ENCODE data around the gene FOXN1.

Gene FOXN1

DNA sequence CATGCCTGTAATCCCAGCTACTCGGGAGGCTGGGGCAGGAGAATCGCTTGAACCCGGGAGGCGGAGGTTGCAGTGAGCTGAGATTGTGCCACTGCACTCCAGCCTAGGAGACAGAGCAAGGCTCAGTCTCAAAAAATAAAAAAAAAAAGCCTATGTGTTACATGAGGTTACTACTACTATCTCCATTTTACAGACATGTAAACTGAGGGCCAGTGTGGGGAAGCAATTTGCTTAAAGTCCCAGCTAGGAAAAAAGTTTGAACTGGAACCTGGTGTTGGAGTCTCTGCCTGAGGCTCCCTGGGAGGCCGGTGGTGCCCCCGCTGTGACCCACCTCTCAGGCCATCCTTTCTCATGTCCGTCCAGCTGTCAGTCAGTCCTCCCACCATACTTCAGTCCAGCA, 28.2 kb upstream of the FOXN1 start:
- DNase-seq (ENCODE audit: low read depth): no peak

DNA sequence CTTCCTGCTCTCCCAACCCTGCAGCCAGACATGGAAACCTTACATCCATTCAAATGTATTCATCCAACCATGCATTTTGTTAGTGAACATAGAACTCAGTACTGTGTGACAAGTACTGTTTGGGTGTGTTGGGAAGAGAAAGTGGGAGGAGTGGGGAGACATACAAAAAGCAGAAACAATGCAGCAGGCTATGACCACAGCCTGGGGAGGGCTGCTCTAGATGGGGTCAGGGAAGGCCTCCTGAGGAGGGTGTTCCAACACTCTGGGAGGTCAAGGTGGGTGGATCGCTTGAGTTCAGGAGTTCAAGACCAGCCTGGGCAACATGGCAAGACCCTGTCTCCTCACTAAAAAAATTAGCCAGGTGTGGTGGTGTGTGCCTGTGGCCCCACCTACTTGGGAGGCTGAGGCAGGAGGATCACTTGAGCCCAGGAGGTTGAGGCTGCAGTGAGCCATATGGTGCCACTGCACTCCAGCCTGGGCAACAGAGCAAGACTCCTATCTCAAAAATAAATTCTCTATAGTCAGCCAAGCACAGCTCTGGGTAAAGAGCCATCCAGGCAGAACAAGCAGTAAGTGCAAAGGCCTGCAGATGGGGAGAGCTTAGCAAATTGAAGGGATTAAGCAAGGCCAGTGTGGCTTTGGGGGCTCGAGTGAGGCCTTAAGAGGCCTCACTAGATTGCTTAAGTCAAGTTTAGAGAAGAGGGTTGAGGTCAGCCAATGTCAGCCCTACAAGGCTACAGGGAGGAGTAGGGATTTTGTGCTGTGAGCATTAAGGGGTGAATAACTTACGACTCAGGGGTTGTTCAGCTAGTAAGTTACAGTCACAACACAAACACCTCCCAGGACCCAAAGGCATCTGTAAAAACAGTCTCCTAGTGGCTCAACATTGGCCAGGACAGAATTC, 27.2 kb upstream of the FOXN1 start:
- DNase-seq (ENCODE audit: low read depth): no peak

DNA sequence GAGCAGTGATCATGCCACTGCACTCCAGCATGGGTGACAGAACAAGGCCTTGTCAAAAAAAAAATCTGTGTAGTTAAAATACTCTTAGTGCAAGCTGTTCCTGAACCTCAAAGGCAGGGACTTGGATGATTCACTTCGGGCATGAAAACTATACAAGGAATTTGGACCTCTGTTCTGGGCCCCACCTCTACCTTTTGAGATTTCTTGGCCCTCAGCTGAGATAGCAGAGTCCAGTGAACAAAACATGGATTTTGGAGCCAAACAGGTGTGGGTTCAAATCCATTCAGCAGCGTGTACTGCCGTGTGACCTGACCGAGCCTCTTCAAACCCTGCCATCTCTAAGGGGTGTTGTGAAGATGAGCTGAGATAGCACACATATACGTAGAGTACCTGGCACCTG, 25.9 kb upstream of the FOXN1 start:
- no peak for DNase-seq (ENCODE audit: low read depth)

DNA sequence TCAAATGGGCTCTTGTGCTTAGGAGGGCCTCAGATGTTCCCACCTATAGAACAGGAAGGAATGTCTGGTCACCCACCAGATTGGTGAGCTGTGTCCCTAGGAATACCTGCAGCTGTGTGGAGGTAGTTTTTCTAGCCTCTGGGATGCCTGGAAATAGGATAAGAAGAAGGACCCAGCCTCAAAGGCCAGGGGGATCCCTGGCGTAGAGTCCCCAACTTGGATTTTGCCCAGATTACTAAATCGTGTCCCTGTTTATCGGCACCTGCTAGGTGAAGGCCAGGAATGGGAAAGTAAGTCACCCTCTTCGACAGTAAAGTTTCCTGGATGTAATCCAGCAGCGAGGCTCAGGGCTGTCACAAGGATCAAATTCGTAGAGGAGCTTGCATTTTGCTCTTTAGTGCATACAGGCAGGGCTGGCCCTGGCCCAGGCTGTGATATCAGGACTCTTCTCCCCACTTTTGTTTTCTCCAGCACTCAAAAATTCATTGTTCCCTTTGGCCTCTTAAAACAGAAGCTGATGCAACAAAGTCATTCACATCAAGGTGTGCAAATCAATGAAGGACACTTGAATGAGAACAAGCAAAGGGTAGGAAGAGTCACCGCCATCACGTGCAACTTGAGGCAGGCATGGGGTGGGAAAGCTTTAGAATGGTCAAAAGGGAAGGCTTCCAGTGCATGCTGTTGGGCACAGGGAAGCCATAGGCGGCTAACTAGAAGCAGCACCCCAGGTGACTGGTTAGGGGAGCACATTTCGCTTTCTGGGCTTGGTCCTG, 25.2 kb upstream of the FOXN1 start:
- no peak for DNase-seq (ENCODE audit: low read depth)

DNA sequence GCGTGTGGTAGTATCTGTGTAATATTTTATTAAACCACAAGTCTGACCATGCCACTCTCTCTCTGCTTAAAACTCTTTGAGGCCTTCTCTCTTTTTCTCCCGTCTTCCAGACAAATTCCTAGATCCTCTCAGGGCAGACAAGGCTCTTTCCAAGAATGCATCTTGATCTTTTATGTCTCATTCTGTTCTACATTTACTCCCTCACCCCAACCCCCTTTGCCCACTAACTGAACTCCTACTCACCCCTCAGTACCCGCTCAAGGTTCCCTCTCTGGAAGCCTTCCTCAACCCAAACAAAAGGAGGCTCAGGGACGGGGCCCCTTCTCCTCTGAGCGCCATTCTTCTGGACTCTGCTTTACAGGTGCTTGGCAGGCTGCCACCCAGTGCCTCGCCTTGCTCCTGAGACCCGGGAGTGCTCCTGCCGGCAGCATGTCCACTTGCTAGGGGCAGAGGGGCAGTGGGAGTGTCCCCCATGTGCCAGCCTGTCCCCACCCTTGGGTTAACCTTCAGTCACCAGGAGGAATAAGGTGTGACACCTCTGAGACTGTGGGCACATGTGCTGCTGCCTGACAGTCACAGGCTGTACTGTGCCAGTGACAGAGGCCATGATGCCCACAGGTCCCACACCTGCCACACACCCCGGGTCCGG, 23.5 kb upstream of the FOXN1 start:
- DNase-seq (ENCODE audit: low read depth): no peak

DNA sequence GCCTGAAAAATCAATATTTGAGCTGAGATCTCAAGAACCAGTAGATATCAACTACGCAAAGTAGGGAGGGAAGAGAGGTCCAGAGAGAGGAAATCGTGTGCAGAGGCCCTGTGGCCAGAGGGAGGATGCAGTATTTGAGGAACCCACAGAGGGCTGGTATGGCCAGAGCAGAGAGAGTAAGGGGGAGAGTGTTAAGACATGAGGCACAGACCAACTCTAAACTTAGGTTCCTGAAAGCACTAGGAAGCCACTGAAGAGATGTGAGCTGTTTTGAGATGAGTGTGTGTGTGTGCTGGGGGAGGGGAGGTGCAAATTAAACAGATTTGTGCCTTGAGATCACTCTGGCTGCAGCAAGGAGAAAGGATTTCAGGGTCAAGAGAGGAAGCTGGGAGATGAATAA, 21.9 kb upstream of the FOXN1 start:
- DNase-seq (ENCODE audit: low read depth): no peak

DNA sequence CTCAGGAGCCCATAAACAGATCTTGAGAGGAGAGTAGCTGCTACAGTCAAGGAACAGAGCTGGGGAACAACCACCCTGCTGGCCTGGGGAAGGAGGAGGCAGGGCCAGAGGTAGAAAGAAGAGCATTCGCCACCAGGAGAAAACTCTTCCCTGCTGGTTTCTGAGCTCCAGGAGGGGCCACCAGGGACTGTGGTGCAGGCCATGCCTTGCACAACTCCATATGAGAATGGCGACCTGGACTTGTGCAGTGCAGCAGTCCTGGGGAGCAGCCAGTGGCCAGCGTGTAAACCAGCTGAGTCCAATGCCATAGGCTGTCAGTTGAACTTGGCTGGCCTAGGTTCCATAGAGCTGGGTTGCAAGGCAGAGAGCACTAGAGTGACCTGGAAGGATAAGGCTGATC, 21.1 kb upstream of the FOXN1 start:
- no peak for DNase-seq (ENCODE audit: low read depth)

DNA sequence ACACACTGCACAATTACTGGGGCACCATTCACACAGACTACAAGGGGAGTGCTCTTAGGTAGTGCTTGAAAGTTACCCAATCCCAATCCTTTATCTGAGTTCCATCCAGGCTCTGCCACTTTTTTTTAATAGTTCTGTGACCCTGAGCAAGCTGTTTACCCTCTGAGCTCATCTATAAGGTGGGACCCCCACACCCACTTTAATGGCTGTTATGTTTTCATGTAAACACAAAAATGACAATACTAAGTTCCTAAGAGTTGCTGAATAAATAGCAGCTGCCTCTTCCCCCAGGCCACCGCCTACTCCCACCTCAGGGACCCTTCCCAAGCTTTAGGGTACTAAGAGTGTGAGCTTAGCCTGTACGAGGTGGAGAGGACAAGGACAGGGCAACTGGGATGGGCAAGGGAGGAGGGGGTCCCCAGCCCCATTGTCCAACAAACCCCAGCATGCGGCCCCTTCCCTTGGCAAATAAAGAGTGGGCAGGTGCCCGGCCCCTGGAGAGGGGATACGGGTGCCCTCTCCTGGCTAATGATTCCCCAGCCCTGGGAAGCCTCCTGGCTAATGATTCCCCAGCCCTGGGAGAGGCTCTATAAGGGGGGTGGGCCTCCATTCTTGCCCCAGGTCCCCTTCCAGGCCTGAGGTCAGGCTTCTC, 18.1 kb upstream of the FOXN1 start:
- no peak for DNase-seq (ENCODE audit: low read depth)

DNA sequence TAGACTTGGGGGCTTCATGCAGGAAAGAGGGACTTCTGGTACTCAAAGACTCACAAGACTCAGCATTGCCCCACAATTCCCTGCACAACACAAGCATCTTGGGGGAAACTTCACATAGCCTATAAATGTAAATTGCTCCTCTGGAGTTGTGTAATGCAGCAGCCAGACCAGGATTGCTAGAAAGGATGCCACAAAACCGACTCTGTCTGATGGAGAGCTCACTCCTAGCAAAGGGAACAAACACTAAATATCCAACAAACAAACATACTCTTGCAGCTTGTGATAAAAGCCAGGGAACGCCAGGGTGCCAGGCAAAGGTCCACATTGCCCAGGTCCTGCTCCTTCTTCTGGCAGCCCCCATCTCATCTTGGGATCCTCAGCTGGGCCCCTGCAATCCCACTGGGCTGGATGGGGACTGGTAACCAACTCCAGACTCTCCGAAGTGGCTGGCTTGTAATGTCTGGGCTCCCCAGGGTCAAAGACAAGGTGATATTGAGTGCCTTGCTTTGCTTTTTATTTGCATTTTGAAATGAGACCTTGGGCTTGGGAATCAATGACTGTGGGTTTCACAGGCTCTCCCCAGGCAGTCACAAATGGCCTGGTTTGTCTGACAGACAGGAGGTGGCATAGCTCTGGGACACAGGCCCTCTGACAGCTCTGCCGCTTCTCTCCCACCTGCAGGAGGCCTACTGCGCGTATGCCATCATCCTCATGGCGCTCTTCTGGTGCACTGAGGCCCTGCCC, 17.4 kb upstream of the FOXN1 start:
- DNase-seq (ENCODE audit: low read depth): no peak

DNA sequence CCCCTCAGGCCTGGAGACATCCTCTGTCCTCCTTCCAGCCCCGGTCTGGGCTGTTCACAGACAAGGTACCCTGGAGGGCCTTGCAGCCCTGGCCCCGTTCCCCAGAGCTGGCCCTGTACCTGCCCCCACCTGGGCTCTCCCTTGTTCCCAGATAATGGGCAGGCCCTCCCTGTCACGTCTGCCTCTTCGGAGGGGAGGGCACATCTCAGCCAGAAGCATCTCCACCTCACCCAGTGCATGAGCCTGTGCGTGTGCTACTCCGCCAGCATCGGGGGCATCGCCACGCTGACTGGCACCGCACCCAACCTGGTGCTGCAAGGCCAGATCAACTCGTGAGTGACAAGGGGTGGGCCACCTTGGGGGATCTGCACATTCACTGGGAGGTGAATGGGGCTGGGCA, 14.9 kb upstream of the FOXN1 start:
- DNase-seq (ENCODE audit: low read depth): no peak

DNA sequence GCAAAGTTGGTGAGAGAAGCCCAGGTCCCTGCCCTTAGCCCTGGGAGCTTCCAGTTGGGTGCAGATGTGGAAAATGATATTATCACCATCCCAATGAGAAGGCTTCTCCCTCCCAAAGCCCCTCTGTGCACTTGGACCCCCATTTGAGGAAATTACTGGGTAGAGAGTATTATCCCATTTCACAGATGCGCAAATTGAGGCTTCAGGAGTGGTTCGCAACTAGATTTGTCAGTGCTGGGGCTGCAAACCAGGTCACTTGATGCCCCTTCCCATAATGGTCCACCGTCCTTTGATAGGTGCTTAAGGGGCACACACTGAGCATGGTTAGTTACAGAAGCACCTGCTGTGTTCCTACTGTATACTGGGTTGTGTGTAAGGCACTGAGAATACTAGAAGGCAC, 14.3 kb upstream of the FOXN1 start:
- DNase-seq (ENCODE audit: low read depth): no peak

DNA sequence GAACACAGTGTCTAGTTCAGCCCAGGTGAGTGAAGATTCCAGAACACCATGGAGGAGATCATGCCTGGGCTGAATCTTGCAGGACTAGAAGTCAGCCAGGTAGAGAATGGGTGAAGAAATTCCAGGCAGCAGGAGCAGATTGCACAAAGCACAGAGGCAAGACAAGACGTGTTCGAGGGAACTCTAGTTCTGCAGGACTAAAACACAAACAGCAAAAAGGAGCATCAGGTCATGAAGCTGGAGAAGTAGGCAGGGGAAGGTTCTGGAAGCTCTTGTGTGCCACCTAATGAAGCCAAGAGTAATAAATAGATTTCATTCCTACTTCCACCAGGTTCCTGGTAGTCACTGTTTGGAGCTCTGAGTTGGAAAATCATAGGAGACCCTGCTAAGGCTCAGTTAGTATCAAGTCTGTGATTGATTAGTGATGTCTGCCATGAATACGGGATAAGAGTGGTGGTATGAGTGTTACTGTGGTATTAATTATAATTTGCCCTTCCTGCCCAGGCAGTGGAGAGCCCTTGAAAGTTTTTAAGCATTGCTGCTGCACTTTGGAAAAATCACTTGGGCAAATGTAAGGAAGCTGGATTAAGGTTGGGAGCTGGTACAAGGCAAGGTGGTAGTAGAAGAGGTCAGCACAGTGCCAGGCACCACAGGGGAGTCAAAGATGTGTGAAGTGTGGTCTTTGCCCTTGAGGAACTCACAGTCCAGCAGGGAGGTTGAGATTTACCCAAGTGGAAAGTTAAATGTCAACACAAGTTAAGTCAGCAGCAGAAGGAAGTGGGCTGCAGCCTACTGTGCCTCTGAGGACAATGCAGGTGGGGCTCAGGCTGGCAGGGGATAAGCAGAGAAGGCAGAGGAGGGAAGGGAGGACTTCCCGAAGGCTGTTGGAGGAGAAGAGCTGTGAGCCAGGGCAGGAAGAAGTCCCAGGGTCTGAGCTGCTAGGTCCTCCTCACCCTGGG, 13.5 kb upstream of the FOXN1 start:
- no peak for DNase-seq (ENCODE audit: low read depth)

DNA sequence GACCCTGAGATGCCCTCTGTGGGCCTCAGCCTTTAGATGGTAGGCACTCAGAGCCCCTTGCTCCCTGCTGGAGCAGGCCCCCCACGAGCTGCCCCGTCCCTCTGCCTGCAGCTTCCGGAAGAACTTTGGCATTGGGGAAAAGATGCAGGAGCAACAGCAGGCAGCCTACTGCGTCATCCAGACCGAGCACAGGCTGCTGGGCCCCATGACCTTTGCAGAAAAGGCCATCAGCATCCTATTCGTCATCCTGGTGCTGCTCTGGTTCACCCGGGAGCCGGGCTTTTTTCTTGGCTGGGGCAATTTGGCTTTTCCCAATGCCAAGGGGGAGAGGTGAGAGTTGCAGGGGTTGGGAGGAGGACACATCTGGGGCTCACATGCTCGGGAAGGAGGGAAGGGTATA, 12.7 kb upstream of the FOXN1 start:
- no peak for DNase-seq (ENCODE audit: low read depth)

DNA sequence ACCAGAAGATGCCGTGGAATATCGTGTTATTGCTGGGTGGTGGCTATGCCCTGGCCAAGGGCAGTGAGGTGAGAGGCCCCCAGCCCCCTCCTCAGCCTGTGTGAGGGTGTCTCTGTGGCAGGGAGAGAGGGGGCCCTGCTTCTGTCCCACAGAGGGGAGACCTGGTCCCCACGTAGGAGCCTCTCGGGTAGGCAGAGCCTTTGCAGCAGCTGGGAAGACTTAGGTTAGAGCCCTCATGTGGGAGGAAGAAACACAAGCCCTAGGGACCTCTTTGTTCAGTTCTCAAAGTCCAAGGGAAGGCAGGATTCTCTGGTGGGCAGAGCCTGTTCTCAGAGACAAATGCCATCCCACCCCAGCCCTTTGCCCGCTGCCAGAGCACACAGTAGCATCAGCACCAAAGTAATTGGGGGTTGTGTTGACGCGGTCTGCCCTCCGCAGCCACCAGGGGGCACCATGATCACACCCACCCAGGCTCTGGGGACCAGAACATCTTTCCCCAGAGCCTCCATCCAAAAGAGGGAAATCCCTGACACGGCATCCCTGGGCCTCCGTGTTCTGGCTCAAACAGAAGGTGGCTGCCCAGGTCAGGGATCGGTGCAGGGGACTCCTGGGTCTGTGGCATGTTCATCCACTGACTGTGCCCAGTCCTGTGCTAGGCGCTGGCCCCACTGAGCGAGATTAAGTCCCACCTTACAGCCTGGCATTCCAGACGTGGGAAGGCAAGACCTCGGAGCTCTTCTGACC, 11.5 kb upstream of the FOXN1 start:
- DNase-seq (ENCODE audit: low read depth): peak; percentile 35

DNA sequence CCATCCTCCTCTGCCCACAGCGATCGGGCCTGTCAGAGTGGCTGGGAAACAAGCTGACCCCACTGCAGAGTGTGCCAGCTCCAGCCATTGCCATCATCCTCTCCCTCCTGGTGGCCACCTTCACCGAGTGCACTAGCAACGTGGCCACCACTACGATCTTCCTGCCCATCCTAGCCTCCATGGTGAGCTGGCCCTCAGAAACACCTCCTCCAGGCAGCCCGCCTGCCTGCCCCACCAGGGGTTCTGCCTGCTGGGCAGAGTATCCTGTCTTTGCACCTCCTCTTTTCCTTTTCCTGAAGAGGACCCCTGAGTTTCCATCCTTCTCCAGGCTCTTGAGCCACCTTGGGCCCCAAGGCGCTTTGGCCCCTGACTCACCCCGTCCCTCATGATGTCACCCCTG, 10.5 kb upstream of the FOXN1 start:
- no peak for DNase-seq (ENCODE audit: low read depth)

DNA sequence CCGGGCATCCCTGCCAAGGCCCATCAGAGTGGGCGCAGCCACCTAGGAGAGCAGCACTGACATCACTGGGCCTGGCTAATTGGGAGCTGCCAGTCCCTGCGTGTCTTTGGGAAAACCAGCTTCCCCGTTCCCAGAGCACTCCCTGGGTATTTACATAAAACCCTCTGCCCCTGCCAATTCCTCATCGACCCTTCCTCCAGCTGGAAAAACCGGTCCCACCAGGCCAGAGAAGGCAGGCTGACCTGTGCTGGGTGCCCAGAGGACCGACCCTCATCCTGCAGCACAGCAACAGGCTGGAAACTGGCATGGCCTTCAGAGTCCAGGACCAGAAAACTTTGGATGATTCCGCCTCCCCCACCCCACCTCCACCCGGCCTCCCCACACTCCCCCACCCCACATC, 8.2 kb upstream of the FOXN1 start:
- DNase-seq (ENCODE audit: low read depth): no peak

DNA sequence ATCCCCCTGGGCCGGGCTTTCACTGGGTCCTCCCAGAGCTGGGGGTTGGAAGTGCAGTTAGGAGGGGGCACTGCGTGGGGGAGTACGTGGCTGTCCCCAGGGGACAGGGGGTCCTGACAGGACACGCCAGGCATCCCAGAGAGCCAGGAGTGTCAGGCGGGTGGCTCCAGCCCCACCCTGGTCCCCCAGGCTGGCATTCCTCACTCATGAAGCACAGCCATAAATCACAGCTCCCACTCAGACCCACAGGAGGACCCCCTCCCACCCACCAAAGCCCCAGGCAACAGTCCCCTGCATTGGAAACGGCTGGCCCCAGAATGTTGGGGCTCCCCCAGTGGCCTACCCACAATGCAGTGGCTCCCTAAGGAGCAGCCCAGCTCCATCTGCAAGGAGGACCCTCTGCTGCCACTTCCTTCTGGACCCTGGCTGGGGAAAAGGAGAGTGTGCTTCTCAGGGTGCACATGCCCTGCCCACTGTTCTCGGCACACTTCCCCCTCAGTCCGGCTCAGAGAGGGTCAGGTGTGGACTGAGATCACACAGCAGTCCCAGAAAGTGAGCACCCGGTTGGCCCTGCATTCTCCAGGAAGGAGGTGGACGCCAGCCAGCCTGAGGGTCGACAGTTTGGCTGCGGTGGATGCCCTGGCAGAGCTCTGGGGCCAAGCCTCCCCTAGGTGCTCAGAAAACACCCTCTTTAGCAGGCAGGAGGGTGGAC, 7.3 kb upstream of the FOXN1 start:
- DNase-seq (ENCODE audit: low read depth): no peak

DNA sequence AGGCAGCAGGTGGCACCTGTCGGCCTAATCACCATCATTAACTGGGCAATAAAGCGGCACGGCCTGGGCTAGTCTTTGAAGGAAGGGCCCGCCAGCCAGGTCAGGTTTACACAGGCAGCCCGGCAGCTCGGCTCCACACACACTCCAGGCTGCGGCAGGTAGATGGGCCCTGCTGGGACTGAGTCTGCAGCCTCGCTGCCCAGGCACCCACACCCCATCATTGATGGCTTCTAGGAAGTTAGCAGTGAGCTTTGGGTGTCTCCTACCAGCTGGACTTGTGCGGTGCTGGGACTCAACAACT, 6.8 kb upstream of the FOXN1 start:
- DNase-seq (ENCODE audit: low read depth): no peak

DNA sequence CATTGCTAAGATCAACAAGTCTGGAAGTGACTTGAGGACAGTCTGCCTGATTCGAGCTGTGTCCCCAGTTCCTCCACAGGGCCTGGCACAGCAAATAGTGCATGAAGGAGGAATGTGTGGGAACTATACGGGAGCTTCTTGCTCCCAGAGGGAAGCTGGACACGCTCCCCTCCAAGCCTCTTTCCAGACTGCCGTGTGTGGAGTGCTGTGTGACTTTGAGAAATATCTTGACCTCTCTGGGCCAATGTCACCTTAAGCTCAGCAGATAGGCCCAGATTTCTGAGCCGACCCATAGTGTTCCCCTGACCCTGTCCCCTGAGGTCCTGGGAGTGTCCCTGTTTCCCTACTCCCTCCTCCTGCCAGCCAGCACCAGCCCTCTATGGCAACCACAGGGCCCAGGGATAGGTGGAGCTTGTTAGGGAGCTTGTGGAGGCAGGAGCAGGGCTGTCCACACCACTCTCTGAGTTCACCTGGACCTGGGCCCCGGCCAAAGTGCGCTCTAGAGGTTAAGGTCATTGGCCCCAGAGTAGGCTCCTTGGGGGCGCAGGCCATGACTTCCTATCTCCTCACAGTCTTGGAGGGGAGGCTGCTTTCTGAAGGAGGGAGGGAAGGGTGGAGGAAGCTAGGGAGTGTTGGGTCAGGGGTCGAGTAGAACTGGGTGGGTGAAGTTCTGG, 6.3 kb upstream of the FOXN1 start:
- DNase-seq (ENCODE audit: low read depth): no peak
